CD4-positive, alpha-beta memory T cell (primary cell): Measurements from ENCODE around the gene ADGRE3. TPM values are rescaled to one million over a fixed set of nuclear protein-coding genes. Genes with fewer than 3 reads are reported as not detected.

Source experiments
- CTCF ChIA-PET: fragments of 350-600 bp; sonication (Branson Sonifier 250); formaldehyde crosslinking; loops from one replicate; lab custom pipeline; 2021; ENCODE audit warnings: inconsistent platforms; ENCODE audit not compliant: partially characterized antibody; lab: Charles Lee
- POLR2A ChIA-PET: fragments of 350-600 bp; sonication (Branson Sonifier 250); formaldehyde crosslinking; loops from one replicate; lab custom pipeline; 2021; ENCODE audit not compliant: partially characterized antibody; lab: Charles Lee
- DNase-seq, 5 donors: peaks; one replicate each; pipeline versions ENCODE4 v3.0.0 to v3.0.0-alpha.2; 2020 to 2022; ENCODE audit warnings: mixed read lengths in 1 of 5
- H3K27ac ChIP-seq: one replicate; pipeline ENCODE4 v1.7.0; 2013; ENCODE audit warnings: low read depth, low read length
- H3K27me3 ChIP-seq: 2 replicates; pipeline ENCODE4 v1.7.0; 2013; ENCODE audit warnings: mild to moderate bottlenecking, low read length, moderate library complexity; ENCODE audit not compliant: insufficient read depth
- H3K36me3 ChIP-seq: 2 replicates; pipeline ENCODE4 v1.7.0; 2013; ENCODE audit warnings: mild to moderate bottlenecking, low read length, moderate library complexity; ENCODE audit not compliant: insufficient read depth
- H3K4me1 ChIP-seq: 2 replicates; pipeline ENCODE4 v1.7.0; 2013; ENCODE audit warnings: mild to moderate bottlenecking, low read length, moderate library complexity; ENCODE audit not compliant: insufficient read depth
- H3K4me3 ChIP-seq, 2 donors: one replicate each; pipeline ENCODE4 v1.7.0; 2013; ENCODE audit warnings: low read length in 2 of 2, mild to moderate bottlenecking in 1 of 2
- H3K9me3 ChIP-seq, 2 donors: one replicate each; pipeline ENCODE4 v1.7.0; 2013; ENCODE audit warnings: low read length in 2 of 2, control low read depth in 1 of 2; ENCODE audit not compliant: control insufficient read depth in 1 of 2
- H3K27ac Mint-ChIP-seq, 7 donors: one replicate each; pipeline ENCODE4 v1.8.0; 2020 to 2021; ENCODE audit warnings: mixed read lengths in 7 of 7, mild to moderate bottlenecking in 6 of 7, inconsistent platforms in 3 of 7, moderate library complexity in 3 of 7
- H3K27me3 Mint-ChIP-seq, 2 donors: one replicate each; pipeline ENCODE4 v1.8.0; 2020 to 2021; ENCODE audit warnings: mixed read lengths in 2 of 2
- H3K36me3 Mint-ChIP-seq, 2 donors: one replicate each; pipeline ENCODE4 v1.8.0; 2020 to 2021; ENCODE audit warnings: mixed read lengths in 2 of 2, inconsistent platforms in 1 of 2, mild to moderate bottlenecking in 1 of 2
- H3K4me1 Mint-ChIP-seq, 4 donors: one replicate each; pipeline ENCODE4 v1.8.0; 2020 to 2021; ENCODE audit warnings: mixed read lengths in 4 of 4, mild to moderate bottlenecking in 1 of 4
- H3K4me3 Mint-ChIP-seq, 8 donors: one replicate each; pipeline ENCODE4 v1.8.0; 2020 to 2021; ENCODE audit warnings: mixed read lengths in 8 of 8, mild to moderate bottlenecking in 7 of 8, moderate library complexity in 6 of 8, inconsistent platforms in 3 of 8
- H3K9me3 Mint-ChIP-seq, 8 donors: one replicate each; pipeline ENCODE4 v1.8.0; 2020 to 2021; ENCODE audit warnings: mixed read lengths in 8 of 8, mild to moderate bottlenecking in 5 of 8, inconsistent platforms in 3 of 8, moderate library complexity in 1 of 8
- intact Hi-C: fragments of 100-400 bp; cut with micrococcal nuclease; formaldehyde crosslinking; loops from one replicate; pipeline ENCODE4 v1.15.1; 2023
- polyA plus RNA-seq, 2 donors: library from polyadenylated mRNA; unstranded; fragments of 300-500 nt; fragmentation: Illumina TruSeq; gene quantifications; one replicate each; pipeline ENCODE4 v1.2.3, GENCODE V29; 2021
- total RNA-seq, 2 experiments: library from RNA; stranded (reverse); gene quantifications; one replicate each; pipeline ENCODE4 v1.2.3, GENCODE V29; 2021

ADGRE3 gene
- total and polyA plus RNA-seq, 4 experiments from 2014 or later, result not detected

GRCh38 chr19:14582894-14583340 is 91.7 kb downstream of the ADGRE3 start, which contains the start of gene CLEC17A:
Gene CLEC17A (plus strand): TSS chr19:14583084. CDS start chr19:14583161, 77 bp downstream.
- POLR2A ChIA-PET, result no interaction called here
- Histone ChIP-seq H3K27me3 (no peaks in the 10 kb centered on the region), H3K4me3 (no peak within 1 kb of the TSS), H3K9me3 (no peaks in the 10 kb centered on the region), H3K27ac (no peak within 1 kb of the TSS), H3K36me3 (no peaks in the 10 kb centered on the region), H3K4me1 (no peaks in the 10 kb centered on the region)
- Mint-ChIP-seq H3K4me3 (no peak within 1 kb of the TSS), H3K27ac (peak within 1 kb of the TSS in 3 of 7 donors; percentile 30 to 63 (median 48)), H3K36me3 (no peaks in the 10 kb centered on the region), H3K9me3 (no peaks in the 10 kb centered on the region), H3K4me1 (no peaks in the 10 kb centered on the region), H3K27me3 (no peaks in the 10 kb centered on the region)
- intact Hi-C loops, result no loop called here
- DNase-seq, result no peak
- CTCF ChIA-PET, result no interaction called here

GRCh38 chr19:14580623-14581237 is 93.9 kb downstream of the ADGRE3 start:
- no peak overlapping the region for H3K27ac Mint-ChIP-seq
- H3K27me3 ChIP-seq, result no peaks in the 10 kb centered on the region
- POLR2A ChIA-PET, result no interaction called here
- no peaks in the 10 kb centered on the region for H3K36me3 Mint-ChIP-seq
- no peak for DNase-seq
- H3K27me3 Mint-ChIP-seq, result no peaks in the 10 kb centered on the region
- H3K9me3 ChIP-seq, result no peaks in the 10 kb centered on the region
- intact Hi-C loops, result no loop called here
- H3K4me3 Mint-ChIP-seq, result no peak overlapping the region
- CTCF ChIA-PET, result interaction anchor here (0.6 to 1.5 kb wide), 2 partner anchors 81 to 105 kb away, joined by 4 read pairs; no protein-coding TSS in a partner anchor
- no peaks in the 10 kb centered on the region for H3K9me3 Mint-ChIP-seq
- H3K27ac ChIP-seq, result no peak overlapping the region
- no peaks in the 10 kb centered on the region for H3K4me1 Mint-ChIP-seq
- no peaks in the 10 kb centered on the region for H3K4me1 ChIP-seq
- no peak overlapping the region for H3K4me3 ChIP-seq
- no peaks in the 10 kb centered on the region for H3K36me3 ChIP-seq

GRCh38 chr19:14577885-14578427 is 96.7 kb downstream of the ADGRE3 start:
- ChIA-PET CTCF (interaction anchor here (2.3 kb wide), 1 partner anchor 108 kb away, joined by 8 read pairs; no protein-coding TSS in a partner anchor), POLR2A (no interaction called here)
- Mint-ChIP-seq H3K9me3 (peaks cover 0 to 1% (median 0%) of the 10 kb centered on the region in 8 donors), H3K27me3 (no peaks in the 10 kb centered on the region), H3K4me3 (no peak overlapping the region), H3K36me3 (no peaks in the 10 kb centered on the region), H3K27ac (peak overlapping the region in 1 of 7 donors; percentile 23), H3K4me1 (peaks cover 4 to 11% (median 8%) of the 10 kb centered on the region in 4 donors)
- Histone ChIP-seq H3K27me3 (no peaks in the 10 kb centered on the region), H3K4me1 (peaks cover 8% of the 10 kb centered on the region), H3K36me3 (no peaks in the 10 kb centered on the region), H3K9me3 (no peaks in the 10 kb centered on the region), H3K27ac (no peak overlapping the region), H3K4me3 (no peak overlapping the region)
- intact Hi-C loops, result no loop called here
- DNase-seq, result no peak

- no peaks in the 10 kb centered on the region for H3K9me3 ChIP-seq
- H3K4me1 ChIP-seq, result peaks cover 10% of the 10 kb centered on the region
- POLR2A ChIA-PET, result no interaction called here
- DNase-seq, result no peak
- H3K36me3 ChIP-seq, result no peaks in the 10 kb centered on the region
- H3K9me3 Mint-ChIP-seq, result peaks cover 0 to 1% (median 0%) of the 10 kb centered on the region in 8 donors
- H3K27ac ChIP-seq, result no peak overlapping the region
- peak overlapping the region in 1 of 7 donors; percentile 44 for H3K27ac Mint-ChIP-seq
- CTCF ChIA-PET, result interaction anchor here (1.5 to 2.3 kb wide), 2 partner anchors 109 to 314 kb away, joined by 5 to 8 read pairs; no protein-coding TSS in a partner anchor
- no peaks in the 10 kb centered on the region for H3K27me3 Mint-ChIP-seq
- H3K27me3 ChIP-seq, result no peaks in the 10 kb centered on the region
- H3K4me3 ChIP-seq, result no peak overlapping the region
- H3K4me3 Mint-ChIP-seq, result no peak overlapping the region
- H3K4me1 Mint-ChIP-seq, result peaks cover 4 to 11% (median 8%) of the 10 kb centered on the region in 4 donors
- H3K36me3 Mint-ChIP-seq, result no peaks in the 10 kb centered on the region
- intact Hi-C loops, result no loop called here
These were observed 97.4 kb downstream of the ADGRE3 start for GRCh38 chr19:14577264-14577663.

- POLR2A ChIA-PET, result no interaction called here
- Histone ChIP-seq H3K36me3 (no peaks in the 10 kb centered on the region), H3K4me3 (no peak overlapping the region), H3K27me3 (no peaks in the 10 kb centered on the region), H3K4me1 (peaks cover 15% of the 10 kb centered on the region), H3K27ac (no peak overlapping the region), H3K9me3 (no peaks in the 10 kb centered on the region)
- no peaks in the 10 kb centered on the region for H3K27me3 Mint-ChIP-seq
- no peak for DNase-seq
- H3K36me3 Mint-ChIP-seq, result peaks cover 0 to 5% of the 10 kb centered on the region in 2 donors
- CTCF ChIA-PET, result interaction anchor here (1.5 to 2.3 kb wide), 2 partner anchors 110 to 315 kb away, joined by 5 to 8 read pairs; no protein-coding TSS in a partner anchor
- no peak overlapping the region for H3K4me3 Mint-ChIP-seq
- no peak overlapping the region for H3K27ac Mint-ChIP-seq
- H3K4me1 Mint-ChIP-seq, result peaks cover 6 to 20% (median 13%) of the 10 kb centered on the region in 4 donors
- intact Hi-C loops, result no loop called here
- H3K9me3 Mint-ChIP-seq, result peaks cover 0 to 1% (median 0%) of the 10 kb centered on the region in 8 donors
These were observed 98.3 kb downstream of the ADGRE3 start for GRCh38 chr19:14576363-14576762.

GRCh38 chr19:14575428-14575980 is 99.1 kb downstream of the ADGRE3 start:
- Mint-ChIP-seq H3K36me3 (peaks cover 0 to 6% of the 10 kb centered on the region in 2 donors), H3K4me1 (peaks cover 8 to 28% (median 21%) of the 10 kb centered on the region in 4 donors), H3K9me3 (peaks cover 0 to 1% (median 0%) of the 10 kb centered on the region in 8 donors), H3K4me3 (no peak overlapping the region), H3K27me3 (no peaks in the 10 kb centered on the region), H3K27ac (no peak overlapping the region)
- intact Hi-C loops, result no loop called here
- Histone ChIP-seq H3K4me3 (no peak overlapping the region), H3K36me3 (no peaks in the 10 kb centered on the region), H3K27me3 (no peaks in the 10 kb centered on the region), H3K9me3 (no peaks in the 10 kb centered on the region), H3K4me1 (peaks cover 23% of the 10 kb centered on the region), H3K27ac (no peak overlapping the region)
- ChIA-PET POLR2A (no interaction called here), CTCF (interaction anchor here (2.3 to 7.5 kb wide), 3 partner anchors 20 to 112 kb away, joined by 8 to 232 read pairs (median 69); partner anchors contain the start of gene ZNF333)
- DNase-seq, result no peak
